HG03342 (cell line): Measurements from ENCODE around the gene LIF.
"Not testable (repeated sequence)": the region's sequence is repeated elsewhere in the genome, so short reads cannot be mapped to it uniquely, and the experiment has no call there.

Source experiments
- ATAC-seq: cut with Tn5 transposase; IDR thresholded peaks from one replicate; pipeline ENCODE4 v1.9.1; 2021; ENCODE audit warnings: mild to moderate bottlenecking, moderate library complexity; ENCODE audit not compliant: unreplicated experiment

LIF gene

DNA sequence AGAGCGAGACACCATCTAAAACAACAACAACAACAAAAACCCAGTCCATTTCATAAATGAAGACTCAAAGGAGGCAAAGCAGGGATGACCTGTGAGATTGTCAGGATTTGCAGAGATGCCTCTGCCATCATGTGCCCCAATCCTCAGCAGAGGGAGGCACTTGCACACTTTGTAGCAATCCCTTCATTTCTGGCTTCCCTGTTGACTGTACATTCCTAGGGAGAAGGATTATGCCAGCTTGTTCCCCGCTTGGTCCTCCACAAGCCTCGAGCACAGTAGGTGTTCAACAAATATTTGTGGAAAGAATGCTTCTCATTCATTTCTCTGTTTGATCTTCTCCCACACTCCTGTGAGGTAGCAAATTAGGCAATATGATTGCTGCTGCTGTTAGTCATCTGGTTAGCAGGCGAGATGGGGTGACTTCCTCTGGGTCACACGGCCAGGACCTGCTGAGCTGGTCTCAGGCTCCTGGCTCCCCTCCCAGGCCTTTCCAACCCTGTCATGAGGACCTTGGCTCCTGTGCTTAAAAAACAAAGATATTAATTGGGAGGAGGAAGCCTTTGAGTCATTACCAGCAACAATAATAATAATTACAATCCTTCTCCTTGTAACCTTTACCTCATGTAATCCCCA is 34.1 kb downstream of the LIF start:
- no peak for ATAC-seq

DNA sequence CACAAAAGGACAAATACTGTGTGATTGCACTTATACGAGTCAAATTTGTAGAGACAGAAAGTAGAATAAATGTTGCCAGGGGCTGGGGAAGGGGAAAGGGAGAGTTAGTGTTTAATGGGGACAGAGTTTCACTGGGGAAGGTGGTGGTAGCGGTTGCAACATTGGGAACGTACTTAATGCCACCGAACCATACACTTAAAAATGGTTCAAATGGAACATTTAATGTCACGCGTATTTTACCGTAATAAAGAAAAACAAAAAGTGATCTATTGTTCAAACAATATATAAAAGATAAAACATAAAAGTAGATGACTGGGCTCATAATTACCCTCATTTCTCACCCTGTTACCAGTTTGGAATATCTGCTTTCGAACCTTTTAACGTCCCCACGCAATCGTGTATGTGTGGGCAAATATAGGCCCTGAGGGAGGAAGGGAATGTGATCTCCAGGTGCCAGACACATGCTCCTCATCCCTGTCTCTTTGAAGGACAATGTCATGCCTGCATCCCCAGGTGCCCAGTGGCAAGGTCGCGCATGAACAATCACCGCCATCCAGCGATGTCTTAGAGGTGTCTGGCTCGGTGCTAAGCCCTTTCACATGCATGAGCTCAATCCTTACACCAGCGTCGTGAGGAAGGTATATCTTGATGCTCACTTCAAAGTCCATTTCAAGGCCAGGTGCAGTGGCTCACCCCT is 35.3 kb downstream of the LIF start:
- ATAC-seq, result no peak

DNA sequence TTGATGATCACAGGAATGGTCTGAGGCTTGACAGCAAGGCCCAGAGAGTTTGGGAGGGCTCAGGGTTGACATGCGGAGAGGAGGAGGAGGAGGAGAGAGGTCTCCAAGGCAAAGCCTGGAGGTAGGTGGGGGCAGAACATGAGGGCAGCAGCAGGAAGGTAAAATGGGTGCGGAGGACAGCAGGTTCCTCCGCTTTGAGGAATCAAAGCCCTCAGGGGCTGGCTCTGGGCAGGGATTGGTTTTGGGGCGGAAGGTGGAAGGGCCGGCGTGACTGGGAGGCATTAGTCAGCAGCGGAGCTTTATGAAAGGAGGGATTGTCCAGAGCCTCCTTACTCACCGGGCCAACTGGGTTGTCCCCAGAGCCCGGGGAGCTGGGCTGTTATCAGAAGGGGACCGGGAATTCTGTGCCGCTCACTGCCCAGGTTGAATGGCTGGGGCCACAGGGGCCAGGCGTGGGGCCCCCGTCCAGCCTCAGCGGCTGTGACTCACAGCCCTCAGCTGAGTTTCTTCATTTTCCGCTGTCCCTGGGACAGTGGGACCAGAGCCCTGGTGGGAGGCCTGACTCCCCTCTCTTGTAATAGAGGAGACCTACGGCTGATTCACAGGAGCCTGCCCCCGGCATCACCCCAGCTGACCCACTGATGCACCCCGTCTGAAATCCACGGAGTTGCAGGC is 36.2 kb downstream of the LIF start:
- ATAC-seq, result no peak

DNA sequence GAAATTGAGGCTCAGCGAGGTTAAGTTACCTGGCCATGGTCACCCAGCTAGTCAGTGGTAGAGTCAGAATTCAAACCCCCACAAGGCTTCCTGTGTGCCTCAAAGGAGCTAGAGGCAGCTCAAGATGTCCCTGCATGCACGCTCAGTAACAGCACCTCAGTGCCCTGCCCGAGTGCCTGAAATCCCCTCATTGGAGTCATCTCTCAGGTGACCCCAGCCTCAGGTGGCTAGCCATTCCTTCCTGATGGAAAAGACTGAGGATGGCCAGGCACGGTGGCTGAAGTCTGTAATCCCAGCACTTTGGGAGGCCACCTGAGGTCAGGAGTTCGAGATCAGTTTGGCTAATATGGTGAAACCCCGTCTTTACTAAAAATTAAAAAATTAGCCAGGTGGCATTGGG is 36.9 kb downstream of the LIF start:
- no peak for ATAC-seq

DNA sequence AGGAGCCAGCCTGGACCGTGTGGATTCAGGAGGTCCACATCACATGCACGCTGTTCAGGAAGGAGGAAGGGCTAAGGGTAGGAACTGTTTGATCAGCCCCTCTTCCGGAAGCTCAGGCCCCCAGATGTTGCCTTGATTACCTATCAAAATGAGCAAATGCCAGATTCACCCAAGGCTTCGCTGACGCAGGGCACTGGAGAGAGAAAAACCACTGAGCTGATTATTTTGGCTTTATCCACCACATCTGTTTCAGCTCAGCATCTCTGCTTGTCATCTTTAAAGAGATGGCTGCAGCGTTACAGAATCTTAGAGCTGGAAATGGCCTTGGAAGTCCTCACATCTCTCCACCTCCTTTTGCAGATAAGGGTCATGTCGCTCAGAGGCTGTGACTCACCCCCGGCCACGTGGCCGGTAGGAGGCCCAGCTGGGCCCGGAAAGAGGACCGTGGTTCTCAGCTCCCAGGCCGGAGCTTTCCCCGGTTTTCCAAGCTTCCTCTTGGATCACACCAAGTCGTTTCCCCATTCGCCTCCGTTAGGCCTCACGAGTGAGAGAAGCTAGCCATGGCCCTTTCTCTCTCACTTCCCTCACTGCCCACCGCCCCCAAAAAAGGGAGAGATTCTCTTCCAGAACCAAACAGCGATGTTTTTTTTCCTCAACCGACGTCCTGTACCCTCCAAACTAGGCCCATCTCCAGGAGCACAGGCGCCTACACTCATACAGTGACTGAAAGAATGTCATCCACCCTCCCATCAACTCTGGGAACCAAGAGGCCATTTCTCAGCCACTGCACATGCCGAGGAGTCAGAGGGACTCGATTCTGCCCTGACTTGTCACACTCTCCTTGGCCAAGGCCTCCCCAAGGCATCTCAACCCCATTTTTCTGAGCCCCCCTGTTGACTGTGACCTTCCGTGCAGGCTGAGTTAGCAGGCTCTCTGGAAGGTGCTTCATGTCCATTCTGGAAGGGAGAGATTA is 37.6 kb downstream of the LIF start:
- ATAC-seq, result no peak

DNA sequence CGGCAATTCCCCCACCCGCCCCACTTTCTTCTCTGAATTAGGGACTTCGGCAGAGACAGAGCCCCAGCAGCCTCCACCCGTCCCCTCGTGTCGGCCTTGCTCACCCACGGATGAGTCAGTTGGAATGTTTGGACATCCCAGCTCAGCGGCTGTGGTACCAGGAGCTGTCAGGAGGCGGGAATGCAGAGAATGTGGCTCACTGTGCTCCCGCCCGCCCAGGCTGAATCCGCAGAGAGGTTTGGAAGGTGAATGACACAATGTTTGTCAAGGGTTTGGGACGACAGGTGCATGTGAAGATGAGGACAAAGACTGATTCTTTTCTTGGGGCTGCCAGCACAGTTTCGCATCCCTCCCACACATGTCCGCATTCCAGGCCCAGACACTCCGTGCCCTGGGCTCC is 39.6 kb downstream of the LIF start:
- no peak for ATAC-seq

DNA sequence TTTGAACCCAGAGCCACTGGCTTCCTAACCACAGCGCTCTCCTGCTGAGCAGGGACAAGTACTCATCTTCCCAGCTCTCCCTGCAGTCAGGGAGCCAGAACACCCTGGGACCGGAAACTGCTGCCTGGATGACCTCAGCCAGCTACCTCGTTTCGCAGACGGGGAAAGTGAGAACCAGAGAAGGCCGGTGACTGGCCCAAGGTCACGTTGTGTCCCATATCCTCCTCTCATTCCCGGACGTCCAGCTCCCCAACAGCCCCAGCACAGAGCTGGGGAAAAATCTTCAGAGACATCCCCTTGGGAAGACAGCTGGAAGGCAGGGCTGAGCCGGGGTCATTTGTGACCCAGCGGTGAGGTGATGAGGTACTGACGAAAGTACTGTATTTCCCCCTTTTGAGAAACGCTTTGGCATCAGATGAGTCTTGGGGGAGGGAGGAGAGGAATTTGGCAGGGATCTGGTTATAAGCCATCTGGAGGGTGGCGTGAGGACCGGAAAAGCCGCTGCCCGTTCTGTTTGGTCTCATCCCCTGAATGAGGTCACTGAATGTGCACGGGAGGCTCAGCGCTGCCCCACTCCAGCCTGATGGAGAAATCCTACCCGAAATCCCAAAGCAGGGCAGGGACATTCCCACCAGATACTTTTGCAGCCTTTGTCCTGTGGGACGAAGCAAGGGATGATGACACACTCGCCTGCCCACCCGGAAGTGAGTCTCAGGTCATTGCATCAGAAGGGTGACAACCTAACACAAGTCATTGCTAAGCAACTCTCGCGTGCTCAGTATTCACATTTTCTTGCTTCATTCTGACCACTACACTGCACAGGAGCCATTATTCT is 41.1 kb downstream of the LIF start:
- no peak for ATAC-seq

DNA sequence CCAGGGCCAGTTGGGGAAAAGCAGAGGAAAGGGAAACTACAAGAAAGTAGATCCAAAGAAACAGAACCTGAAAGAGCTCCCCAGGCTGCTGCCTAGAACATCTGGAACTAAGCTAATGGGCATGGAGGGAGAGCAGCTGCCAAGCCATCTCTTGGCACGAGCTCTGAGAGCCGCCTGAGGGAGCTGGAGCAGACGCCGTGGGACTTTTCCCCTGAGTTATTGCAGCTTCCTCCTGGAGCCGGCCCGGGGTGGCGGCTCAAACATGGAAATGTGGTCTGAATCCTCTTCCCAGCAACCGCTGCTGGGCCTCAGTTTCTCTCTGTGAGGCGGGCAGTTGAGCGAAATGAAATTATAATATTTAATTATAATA is 41.8 kb downstream of the LIF start:
- no peak for ATAC-seq

DNA sequence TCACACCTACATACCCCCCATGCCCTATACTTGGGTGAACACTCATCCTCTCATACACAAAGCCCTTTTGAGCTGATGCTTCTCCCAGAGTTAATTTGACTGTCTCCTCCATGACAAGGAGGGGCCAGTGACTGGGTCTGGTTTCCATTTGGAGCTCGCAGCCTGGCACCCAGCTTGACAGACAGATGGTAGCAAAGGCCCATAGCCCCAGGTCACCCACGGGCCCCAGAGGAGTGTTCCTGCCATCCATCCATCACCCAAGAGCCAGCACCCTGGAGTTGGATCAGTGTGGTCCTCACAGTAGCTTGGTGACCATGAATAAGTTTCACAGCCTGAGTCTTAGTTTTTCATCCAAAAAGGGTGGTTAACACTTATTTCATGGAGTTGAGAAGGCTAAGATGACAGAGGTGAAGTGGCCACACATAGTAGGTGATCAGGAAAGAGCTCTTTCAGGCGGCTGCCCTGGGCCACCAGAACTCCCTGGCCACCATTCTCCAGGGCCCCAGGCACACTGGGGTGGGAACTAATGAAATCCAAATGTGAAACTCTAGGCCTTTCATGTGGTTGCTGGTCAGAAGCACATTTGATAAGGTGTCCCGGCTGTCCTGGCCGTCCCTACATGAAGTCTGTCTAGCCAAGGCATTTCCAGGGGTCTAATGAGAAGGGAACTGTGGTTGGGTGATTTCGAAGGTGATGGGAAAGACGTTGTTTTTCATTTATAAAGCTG is 42.4 kb downstream of the LIF start:
- no peak for ATAC-seq

DNA sequence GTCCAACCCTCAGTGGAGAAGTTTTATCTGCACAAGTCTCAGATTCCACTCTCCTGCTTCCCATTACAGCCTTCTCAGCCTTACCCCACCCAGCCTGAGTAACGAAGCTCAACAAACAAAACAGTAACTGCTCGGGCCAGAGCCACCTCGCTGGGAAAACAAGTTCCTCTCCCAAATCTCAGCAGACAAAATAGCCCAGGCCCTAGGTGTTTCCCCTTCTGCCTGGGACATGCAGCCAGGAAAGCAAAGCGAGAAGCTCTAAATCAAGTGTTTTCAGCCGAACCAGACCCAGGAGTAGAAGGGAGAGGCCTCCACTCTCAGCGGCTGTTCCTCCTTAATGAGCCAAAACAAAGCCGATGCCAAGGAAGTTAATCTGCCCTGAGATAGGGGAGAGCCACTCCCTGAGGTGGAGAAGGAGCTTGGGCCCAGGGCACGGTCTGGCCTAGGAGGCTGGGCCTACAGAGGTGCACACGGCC is 44.0 kb downstream of the LIF start:
- ATAC-seq, result no peak

DNA sequence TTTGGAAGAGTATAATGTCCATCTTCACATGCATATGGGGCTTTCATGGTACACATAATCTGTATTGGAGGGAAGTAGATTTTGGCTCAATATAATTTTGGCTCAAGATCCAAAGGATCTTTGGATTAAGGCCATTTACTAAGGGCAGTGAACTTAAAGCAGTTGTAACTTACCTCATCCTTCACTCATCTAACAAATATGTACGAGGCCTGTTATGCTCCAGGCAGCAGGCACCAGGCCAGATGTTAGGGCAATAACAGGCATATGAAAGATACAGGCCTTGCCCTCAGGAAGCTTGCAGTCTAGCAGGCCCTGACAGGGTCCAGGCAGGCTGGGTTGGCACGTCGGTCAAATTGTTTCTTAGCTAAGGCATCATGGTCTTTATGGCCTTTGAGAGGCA is 44.6 kb downstream of the LIF start:
- no peak for ATAC-seq

DNA sequence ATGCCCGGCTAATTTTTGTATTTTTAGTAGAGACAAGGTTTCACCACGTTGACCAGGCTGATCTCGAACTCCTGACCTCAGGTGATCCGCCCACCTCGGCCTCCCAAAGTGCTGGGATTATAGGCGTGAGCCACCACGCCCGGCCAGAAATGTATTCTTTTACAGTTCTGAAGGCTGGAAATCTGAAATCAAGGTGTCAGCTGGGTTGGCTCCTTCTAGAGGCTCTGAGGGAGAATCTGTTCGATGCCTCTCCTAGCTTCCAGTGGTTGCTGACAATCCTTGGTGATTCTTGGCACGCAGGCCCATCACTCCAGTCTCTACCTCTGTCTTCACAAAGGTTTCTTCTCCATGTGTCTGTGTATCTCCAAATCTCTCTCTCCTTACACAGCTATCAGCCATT is 45.7 kb downstream of the LIF start:
- ATAC-seq, result not testable (repeated sequence)

DNA sequence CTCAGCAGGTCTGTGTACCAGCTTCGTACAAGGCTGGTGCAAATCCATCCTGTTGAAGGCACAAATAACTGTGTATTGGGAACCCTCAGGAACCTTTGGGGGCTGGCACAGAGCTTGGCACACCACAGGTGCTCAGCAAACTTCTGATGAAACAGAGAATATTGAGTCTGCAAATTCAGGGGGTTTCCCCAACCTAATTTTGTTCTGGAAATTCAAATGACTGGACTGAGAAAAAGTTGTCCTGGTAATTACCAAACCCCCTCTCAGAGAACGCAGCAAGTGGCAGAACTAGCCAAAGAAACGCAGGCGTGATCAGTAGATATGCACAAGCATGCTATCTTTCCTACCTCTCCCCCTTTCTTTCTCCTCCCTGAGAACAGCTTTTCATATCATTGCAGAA is 47.6 kb downstream of the LIF start:
- ATAC-seq, result no peak

DNA sequence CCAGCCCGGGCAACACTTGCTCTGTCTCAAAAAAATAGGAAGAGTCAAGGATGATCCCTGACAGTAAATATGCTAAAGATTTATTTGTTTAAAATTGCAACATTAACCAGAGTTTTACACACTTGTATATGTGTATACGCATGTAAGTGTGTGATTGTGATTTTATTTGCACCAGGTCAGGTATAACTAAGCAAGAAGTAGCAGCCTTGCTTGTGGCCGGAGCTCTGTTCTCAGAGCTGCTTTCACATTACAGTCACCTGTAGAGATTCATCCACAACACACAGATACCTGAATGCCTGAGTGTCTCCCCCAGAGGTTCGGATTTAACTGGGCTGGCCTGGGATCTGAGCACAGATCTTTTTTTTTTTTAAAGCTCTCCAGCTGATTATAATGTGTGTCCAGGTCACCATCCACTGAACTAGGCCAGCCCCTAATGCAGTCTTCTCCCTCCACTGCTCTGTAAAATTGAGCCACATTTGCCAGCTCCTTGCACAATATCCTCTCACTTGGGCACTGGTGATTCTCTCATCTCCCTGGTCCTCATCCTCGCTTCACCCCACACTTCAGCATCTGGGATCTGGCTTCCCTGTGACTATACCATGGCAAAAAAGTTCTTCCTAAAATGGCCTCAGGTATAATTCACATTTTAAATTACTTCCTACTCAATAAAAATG is 48.3 kb downstream of the LIF start:
- ATAC-seq, result no peak

DNA sequence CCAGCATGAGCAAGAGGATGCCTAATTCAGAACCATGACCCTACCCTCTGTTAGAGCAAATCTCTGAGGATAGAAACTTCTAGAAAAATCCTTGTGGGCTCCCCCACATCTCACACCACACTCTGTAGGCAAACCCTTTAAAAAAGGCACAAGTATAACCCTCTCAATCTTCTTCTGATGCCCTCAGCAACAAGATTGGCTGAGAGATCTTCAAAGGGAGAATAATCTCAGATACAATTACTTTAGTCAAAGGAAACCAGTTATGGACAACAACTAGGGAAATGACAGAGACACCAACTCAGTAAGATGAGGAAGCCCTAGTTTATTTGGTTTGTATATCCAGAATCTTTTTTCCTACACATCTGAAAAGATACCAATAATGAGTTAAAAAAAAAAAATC is 49.2 kb downstream of the LIF start:
- ATAC-seq, result no peak

DNA sequence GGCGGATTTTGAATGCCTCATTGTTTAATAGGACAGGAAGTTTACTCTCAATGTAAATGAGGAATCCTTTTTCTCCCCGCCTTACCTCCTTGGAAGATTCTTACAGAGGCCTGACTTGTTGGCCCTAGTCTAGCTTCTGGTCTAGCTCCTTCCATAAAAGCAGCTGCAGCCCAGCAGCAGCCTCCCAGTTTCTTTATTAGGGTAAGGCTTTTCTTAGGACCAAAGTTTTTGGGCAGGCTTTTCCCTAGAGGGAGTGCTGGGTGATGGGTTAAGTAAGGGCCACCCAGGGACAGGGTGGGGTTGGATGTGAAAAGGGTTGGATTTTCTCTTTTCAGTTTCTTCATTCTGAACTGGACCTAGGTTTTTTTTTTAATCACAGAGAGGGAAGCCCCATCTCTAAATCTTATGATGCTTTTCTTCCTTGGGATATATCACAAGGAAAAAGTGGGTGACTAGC is 49.7 kb downstream of the LIF start:
- ATAC-seq, result no peak

DNA sequence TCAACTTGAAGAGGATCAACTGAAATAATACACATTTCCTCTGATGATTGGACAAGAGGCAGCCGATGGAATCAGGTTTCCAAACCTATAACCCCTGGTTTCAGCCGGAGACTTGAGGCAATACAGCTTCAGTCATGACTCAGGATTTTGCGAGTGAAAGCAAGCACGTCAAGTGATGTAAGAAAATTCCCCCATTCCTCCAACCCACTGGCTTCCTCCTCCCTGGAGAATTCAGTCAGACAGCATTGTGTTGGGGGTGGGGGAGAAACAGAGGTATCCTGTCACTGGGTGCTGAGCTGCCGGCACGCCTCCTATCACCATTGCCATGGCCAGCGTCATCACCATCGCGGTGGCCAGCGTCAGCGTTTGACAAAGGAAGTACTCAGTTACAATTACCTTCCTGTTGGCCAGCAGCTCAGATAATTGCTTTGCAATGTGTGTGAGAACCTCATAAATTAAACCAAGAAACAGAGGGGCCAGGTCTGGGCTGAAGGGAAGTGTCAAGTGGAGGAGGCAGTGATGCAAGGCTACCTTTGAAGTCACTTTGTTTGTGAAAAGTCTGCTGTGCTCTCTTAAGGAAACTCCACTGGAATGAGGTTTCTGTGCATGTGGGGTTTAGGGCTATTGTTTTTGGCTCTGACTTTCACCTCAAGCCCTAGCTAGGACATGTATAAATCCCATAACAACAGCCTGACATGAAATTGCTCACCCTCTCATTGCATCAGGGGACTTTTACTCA is 50.2 kb downstream of the LIF start:
- peak; percentile 39 for ATAC-seq
